A549 (cell line): Measurements from ENCODE around the gene MAN1A2.

ENCODE experiments used
- BHLHE40 ChIP-seq: IDR thresholded peaks from 2 replicates; pipeline ENCODE4 v1.6.1; 2012; ENCODE audit warnings: low read depth, low read length, inconsistent platforms
- CTCF ChIP-seq: fragments of >200 bp; sonication (Bioruptor Twin); formaldehyde crosslinking; IDR thresholded peaks from 3 replicates; pipeline ENCODE4 v1.5.1; 2016
- EHMT2 ChIP-seq: fragments of 200-600 bp; sonication (generic); IDR thresholded peaks from 2 replicates; pipeline ENCODE4 v1.6.1; 2016; ENCODE audit warnings: antibody characterized with exemption, low read depth, mild to moderate bottlenecking, moderate library complexity
- JUNB ChIP-seq: fragments of >200 bp; sonication (Bioruptor Twin); formaldehyde crosslinking; IDR thresholded peaks from 2 replicates; pipeline ENCODE4 v1.6.1; 2016
- KDM5A ChIP-seq: fragments of 200-600 bp; sonication (generic); IDR thresholded peaks from 2 replicates; pipeline ENCODE4 v1.6.1; 2016; ENCODE audit warnings: antibody characterized with exemption, mild to moderate bottlenecking
- MYC ChIP-seq: IDR thresholded peaks from 2 replicates; pipeline ENCODE4 v1.6.1; 2012; ENCODE audit warnings: mild to moderate bottlenecking, inconsistent platforms, low read length, improper control_type of control experiment, borderline replicate concordance
- TF ChIP-seq, protein P1 (sequence below): fragments of 450-650 bp; IDR thresholded peaks from 2 replicates; pipeline ENCODE4 v1.6.1; 2014; ENCODE audit warnings: antibody characterized with exemption

DNA sequence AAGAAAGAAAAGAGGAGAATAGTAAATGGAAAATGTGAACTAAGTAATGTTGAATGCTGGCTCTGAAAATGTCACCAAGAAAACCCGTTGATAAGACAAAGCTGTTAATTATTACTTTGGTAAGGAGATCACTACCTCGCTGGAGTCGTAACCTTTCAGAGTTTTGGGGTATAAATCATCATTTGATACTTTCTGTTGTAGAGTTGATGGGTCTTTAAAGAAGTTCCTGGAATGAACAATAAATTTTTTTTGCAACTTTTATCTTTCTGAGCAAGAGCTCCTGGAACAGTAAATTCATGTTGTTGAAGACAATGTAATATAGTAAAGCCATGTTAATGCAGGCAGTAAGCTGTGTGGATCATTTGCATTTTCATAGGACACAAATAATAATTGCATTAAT lies 46.2 kb downstream of the MAN1A2 start:
- no peak for TF ChIP-seq MYC
- no peak for TF ChIP-seq JUNB
- TF ChIP-seq CTCF, result no peak
- no peak for TF ChIP-seq EHMT2
- TF ChIP-seq, protein P1, sequence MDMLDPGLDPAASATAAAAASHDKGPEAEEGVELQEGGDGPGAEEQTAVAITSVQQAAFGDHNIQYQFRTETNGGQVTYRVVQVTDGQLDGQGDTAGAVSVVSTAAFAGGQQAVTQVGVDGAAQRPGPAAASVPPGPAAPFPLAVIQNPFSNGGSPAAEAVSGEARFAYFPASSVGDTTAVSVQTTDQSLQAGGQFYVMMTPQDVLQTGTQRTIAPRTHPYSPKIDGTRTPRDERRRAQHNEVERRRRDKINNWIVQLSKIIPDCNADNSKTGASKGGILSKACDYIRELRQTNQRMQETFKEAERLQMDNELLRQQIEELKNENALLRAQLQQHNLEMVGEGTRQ, result no peak
- TF ChIP-seq KDM5A, result no peak
- no peak for TF ChIP-seq BHLHE40
